RWPE1 (cell line): ENCODE measurements around the gene OPRPN.

ENCODE experiments used
- CTCF ChIA-PET: fragments of 350-600 bp; sonication (Branson Sonifier 250); formaldehyde crosslinking; extraction: SDS; loops from one replicate; lab custom pipeline; 2021; lab: Yijun Ruan, JAX
- POLR2A ChIA-PET: fragments of 400-600 bp; formaldehyde crosslinking; extraction: SDS; loops from one replicate; lab custom pipeline; 2020; ENCODE audit warnings: antibody characterized with exemption; ENCODE audit not compliant: low non-redundant PET; lab: Yijun Ruan, JAX
- DNase-seq: peaks from one replicate; pipeline ENCODE4 v3.0.0; 2012; ENCODE audit warnings: low spot score
- H3K27ac ChIP-seq: fragments of 450-650 bp; 2 replicates; pipeline ENCODE4 v1.5.1; 2017
- CTCF ChIP-seq: fragments of 450-650 bp; conservative IDR thresholded peaks from 2 replicates; pipeline ENCODE4 v1.5.1; 2017; ENCODE audit warnings: low read depth, mild to moderate bottlenecking

Gene OPRPN

GRCh38 chr4:70367813-70368212 lies 29.9 kb upstream of the OPRPN start:
- ChIA-PET CTCF (interaction anchor here (0.5 to 0.6 kb wide), 2 partner anchors 15 to 433 kb away, joined by 3 to 4 read pairs; no protein-coding TSS in a partner anchor), POLR2A (no interaction called here)
- DNase-seq: no peak
- no peak overlapping the region for H3K27ac ChIP-seq
- TF ChIP-seq CTCF: no peak

DNA sequence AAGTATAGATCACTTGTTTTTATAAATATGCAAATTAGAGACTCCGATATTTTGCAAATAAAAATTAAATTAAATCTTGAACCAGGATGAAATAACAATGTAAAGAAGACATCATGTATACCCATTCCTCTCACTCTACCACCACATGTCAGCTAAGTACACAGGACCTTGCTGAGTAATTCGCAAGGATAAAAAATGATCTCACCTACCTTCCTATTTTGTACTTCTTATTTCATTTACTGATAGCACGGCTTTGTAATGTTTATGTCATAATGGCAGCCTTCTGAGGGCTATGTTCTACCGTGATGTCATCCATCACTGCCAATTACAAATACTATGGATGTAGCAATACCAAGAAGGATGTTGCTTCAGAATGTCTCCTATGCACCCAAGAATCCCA lies 25.8 kb upstream of the OPRPN start:
- DNase-seq: no peak
- TF ChIP-seq CTCF: no peak
- no peak overlapping the region for H3K27ac ChIP-seq
- CTCF ChIA-PET: no interaction called here
- POLR2A ChIA-PET: no interaction called here

DNA sequence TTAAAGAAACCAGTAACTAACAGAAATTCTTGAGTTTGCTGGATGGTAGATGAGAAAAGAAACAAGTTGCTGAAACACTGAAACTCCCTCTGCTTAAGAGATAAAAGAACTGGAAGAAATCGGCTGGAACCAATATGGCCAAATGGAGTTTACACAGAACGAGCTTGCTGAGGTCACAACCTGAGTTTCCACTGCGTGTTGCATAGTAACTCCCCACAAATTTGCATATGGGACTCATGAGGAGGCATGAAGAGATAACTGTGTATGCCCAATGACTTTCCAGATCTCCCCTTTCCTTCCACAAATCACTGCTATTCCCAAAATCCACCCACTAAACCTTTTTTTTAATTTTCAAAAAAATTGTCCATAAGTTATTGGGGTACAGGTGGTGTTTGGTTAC lies 25.0 kb upstream of the OPRPN start:
- ChIA-PET CTCF (no interaction called here), POLR2A (no interaction called here)
- no peak for TF ChIP-seq CTCF
- no peak overlapping the region for H3K27ac ChIP-seq
- no peak for DNase-seq

DNA sequence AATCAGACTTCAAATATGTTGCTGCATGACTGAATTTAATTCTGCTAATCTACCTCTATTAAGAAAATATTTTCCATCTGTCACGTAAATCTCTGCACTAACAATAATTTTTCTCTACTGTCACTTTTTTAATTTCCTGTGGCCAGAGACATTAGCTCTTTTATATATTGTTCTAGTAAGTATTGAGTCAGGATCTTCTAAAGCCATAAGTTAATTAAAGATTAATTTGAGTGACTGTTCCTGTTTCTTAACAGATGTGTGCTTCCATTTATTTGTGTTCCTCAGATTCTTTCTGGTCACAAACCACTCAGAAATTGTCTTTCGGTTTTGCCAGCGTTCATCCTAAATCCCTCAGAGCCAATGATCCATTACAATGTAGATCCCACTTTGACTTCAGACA lies 17.2 kb upstream of the OPRPN start:
- DNase-seq: no peak
- CTCF ChIA-PET: no interaction called here
- POLR2A ChIA-PET: no interaction called here
- H3K27ac ChIP-seq: no peak overlapping the region
- no peak for TF ChIP-seq CTCF

- ChIA-PET POLR2A (no interaction called here), CTCF (no interaction called here)
- H3K27ac ChIP-seq: no peak within 1 kb of the TSS
- no peak for TF ChIP-seq CTCF
- no peak for DNase-seq
These were observed 15.0 kb upstream of the OPRPN start, which contains the start of gene SMR3B for GRCh38 chr4:70382691-70383181. TSS of gene SMR3B (plus strand) at chr4:70383131. CDS start at chr4:70384511, 1,380 bp downstream.

DNA sequence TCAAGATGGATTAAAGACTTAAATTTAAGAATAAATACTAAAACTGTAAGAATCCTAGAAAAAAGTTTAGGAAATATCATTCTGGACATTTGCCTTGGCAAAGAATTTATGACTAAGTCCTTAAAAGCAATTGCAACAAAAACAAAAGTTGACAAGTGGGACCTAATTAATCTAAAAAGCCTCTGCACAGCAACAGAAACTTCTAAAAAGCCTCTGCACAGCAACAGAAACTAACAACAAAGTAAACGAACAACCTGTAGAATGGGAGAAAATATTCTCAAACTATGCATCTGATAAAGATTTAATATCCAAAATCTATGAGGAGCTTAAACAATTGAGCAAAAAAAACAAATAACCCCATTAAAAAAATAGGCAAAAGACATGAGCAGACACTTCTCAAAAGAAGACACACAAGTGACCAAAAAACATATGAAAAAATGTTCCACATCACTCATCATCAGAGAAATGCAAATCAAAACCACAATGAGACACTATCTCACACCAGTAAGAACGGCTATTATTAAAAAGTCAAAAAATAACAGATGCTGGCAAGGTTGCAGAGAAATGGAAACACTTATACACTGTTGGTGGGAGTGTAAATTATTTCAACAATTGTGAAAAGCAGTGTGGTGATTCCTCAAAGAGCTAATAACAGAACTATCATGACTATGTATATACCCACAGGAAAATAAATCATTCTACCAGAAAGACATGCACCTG lies 5.5 kb upstream of the OPRPN start:
- POLR2A ChIA-PET: no interaction called here
- DNase-seq: no peak
- no peak overlapping the region for H3K27ac ChIP-seq
- no peak for TF ChIP-seq CTCF
- CTCF ChIA-PET: interaction anchor here (0.6 kb wide), 2 partner anchors 205 to 562 kb away, joined by 3 to 4 read pairs; no protein-coding TSS in a partner anchor
